ENCODE measurements around the gene MAPK7.
A peak's percentile ranks its signal among the peaks of the same experiment; 100 is the strongest.

Gene MAPK7

GRCh38 chr17:19414396-19415280, 36.3 kb downstream of the MAPK7 start:
- Mint-ChIP-seq H3K36me3 (ENCODE audit: low read depth) (no peaks in the 10 kb centered on the region), H3K27me3 (ENCODE audit: low read depth) (peaks cover 29% of the 10 kb centered on the region), H3K9me3 (no peaks in the 10 kb centered on the region), H3K4me3 (no peak overlapping the region), H3K4me1 (peaks cover 34% of the 10 kb centered on the region), H3K27ac (no peak overlapping the region)
- TF ChIP-seq, protein P1, sequence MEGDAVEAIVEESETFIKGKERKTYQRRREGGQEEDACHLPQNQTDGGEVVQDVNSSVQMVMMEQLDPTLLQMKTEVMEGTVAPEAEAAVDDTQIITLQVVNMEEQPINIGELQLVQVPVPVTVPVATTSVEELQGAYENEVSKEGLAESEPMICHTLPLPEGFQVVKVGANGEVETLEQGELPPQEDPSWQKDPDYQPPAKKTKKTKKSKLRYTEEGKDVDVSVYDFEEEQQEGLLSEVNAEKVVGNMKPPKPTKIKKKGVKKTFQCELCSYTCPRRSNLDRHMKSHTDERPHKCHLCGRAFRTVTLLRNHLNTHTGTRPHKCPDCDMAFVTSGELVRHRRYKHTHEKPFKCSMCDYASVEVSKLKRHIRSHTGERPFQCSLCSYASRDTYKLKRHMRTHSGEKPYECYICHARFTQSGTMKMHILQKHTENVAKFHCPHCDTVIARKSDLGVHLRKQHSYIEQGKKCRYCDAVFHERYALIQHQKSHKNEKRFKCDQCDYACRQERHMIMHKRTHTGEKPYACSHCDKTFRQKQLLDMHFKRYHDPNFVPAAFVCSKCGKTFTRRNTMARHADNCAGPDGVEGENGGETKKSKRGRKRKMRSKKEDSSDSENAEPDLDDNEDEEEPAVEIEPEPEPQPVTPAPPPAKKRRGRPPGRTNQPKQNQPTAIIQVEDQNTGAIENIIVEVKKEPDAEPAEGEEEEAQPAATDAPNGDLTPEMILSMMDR (IDR thresholded peaks at IDR 0.05; ENCODE audit: unreplicated experiment in 3 of 3): no peak

DNA sequence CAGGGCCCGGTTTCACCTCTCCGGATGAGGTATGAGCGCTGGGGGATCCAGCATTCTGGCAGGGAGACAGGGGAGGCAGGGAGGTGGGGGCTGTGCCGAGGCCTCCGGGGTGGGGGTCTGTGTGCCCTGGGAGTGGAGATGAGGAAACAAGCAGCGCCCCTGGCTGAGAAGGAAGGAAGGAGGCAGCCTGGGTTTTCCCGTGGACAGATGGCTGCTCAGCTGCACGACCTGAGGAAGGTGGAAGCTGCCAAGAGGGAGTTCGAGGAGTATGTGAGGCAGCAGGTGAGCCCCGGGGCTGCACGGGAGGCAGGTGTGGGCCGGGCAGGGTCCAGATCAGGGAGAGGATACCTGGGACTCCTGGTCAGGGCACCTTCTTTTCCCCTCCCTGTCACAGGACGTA, 37.0 kb downstream of the MAPK7 start:
- Mint-ChIP-seq H3K27me3 (ENCODE audit: low read depth) (peaks cover 28% of the 10 kb centered on the region), H3K27ac (no peak overlapping the region), H3K4me1 (peaks cover 30% of the 10 kb centered on the region), H3K36me3 (ENCODE audit: low read depth) (no peaks in the 10 kb centered on the region), H3K4me3 (no peak overlapping the region), H3K9me3 (no peaks in the 10 kb centered on the region)
- TF ChIP-seq, protein P1 (IDR thresholded peaks at IDR 0.05; ENCODE audit: unreplicated experiment in 3 of 3): no peak

- no peak overlapping the region for H3K4me3 Mint-ChIP-seq
- TF ChIP-seq, protein P1 (IDR thresholded peaks at IDR 0.05; ENCODE audit: unreplicated experiment in 3 of 3): no peak
- H3K27me3 Mint-ChIP-seq (ENCODE audit: low read depth): peaks cover 20% of the 10 kb centered on the region
- H3K4me1 Mint-ChIP-seq: peaks cover 25% of the 10 kb centered on the region
- peak overlapping the region in 1 of 3 experiments; percentile 38 for H3K27ac Mint-ChIP-seq
- H3K9me3 Mint-ChIP-seq: no peaks in the 10 kb centered on the region
- no peaks in the 10 kb centered on the region for H3K36me3 Mint-ChIP-seq (ENCODE audit: low read depth)
These were observed 37.8 kb downstream of the MAPK7 start for GRCh38 chr17:19415806-19416775.

GRCh38 chr17:19417611-19418010, 39.3 kb downstream of the MAPK7 start:
- TF ChIP-seq, protein P1 (IDR thresholded peaks at IDR 0.05; ENCODE audit: unreplicated experiment in 3 of 3): no peak
- Mint-ChIP-seq H3K9me3 (no peaks in the 10 kb centered on the region), H3K27ac (peak overlapping the region in 2 of 3 experiments; percentile 60 to 76), H3K4me1 (peaks cover 18% of the 10 kb centered on the region), H3K4me3 (no peak overlapping the region), H3K27me3 (ENCODE audit: low read depth) (peaks cover 19% of the 10 kb centered on the region), H3K36me3 (ENCODE audit: low read depth) (no peaks in the 10 kb centered on the region)

DNA sequence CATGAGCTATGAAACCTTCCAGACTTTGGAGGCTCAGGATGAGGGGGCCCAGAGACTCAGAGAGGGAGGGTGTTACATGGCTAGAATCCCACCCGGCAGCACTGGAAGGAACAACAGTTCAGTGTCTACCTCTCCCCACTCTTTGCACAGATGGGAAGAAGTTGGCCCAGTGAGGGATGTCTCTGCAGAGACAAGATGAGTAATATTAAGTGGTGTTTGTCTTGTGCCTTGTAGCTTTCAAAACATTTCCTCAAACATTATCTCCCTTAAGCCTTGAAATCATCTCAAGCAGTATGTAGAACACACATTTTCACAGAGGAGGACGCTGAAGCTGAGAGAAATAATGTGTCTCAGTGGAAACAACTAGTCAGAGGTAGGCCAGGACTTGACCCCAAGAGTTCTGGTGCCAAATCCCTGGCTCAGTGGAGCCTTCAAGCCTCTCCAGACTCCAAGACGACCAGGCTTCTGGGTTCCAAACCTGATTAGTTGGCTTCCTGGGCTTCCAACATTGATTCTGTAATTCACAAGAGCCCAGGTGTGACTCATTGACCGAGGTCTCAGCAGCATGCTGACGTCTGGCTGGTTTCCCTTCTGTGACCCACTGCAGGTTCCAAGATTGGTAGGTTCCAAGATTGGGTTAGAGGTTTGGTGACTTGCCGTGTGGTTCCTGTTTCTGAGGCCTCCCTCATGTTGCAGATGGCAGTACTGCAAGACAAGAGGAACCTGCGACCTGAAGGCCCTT, 40.1 kb downstream of the MAPK7 start:
- peaks cover 21% of the 10 kb centered on the region for H3K4me1 Mint-ChIP-seq
- TF ChIP-seq, protein P1 (IDR thresholded peaks at IDR 0.05; ENCODE audit: unreplicated experiment in 3 of 3): no peak
- peak overlapping the region in 2 of 3 experiments; percentile 60 to 76 for H3K27ac Mint-ChIP-seq
- H3K9me3 Mint-ChIP-seq: no peaks in the 10 kb centered on the region
- H3K36me3 Mint-ChIP-seq (ENCODE audit: low read depth): no peaks in the 10 kb centered on the region
- peaks cover 19% of the 10 kb centered on the region for H3K27me3 Mint-ChIP-seq (ENCODE audit: low read depth)
- H3K4me3 Mint-ChIP-seq: no peak overlapping the region
